ENCODE measurements around the gene CASK. TPM values are rescaled to one million over a fixed set of nuclear protein-coding genes. Genes with fewer than 3 reads are reported as not detected.

Gene CASK
- total RNA-seq, 4 donors from 2014 or later: 46.9 to 123 (median 78.8) TPM

DNA sequence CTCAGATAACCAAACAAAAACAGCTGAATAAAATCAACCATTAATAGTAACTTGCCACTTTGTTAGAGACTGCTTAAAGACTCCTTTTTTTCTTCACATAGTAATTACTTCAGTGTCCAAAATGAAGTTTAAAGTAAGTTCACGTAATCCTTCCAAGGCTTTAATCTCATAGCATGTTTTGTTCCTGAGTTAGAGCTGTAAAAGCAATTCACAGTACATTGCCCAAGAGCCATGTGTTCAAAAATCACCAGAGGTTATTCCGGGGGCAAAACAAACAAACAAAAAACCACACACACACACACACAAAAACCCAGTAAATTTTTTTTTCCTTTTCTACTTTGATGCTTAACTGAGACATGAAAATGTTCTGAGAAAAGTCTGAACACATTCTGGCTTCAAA is 193.3 kb downstream of the CASK start:
- no peak overlapping the region for H3K27ac ChIP-seq
- no peak for DNase-seq
- TF ChIP-seq POLR2A (IDR thresholded peaks at IDR 0.05): no peak
- TF ChIP-seq, protein P1, sequence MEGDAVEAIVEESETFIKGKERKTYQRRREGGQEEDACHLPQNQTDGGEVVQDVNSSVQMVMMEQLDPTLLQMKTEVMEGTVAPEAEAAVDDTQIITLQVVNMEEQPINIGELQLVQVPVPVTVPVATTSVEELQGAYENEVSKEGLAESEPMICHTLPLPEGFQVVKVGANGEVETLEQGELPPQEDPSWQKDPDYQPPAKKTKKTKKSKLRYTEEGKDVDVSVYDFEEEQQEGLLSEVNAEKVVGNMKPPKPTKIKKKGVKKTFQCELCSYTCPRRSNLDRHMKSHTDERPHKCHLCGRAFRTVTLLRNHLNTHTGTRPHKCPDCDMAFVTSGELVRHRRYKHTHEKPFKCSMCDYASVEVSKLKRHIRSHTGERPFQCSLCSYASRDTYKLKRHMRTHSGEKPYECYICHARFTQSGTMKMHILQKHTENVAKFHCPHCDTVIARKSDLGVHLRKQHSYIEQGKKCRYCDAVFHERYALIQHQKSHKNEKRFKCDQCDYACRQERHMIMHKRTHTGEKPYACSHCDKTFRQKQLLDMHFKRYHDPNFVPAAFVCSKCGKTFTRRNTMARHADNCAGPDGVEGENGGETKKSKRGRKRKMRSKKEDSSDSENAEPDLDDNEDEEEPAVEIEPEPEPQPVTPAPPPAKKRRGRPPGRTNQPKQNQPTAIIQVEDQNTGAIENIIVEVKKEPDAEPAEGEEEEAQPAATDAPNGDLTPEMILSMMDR (IDR thresholded peaks at IDR 0.05): no peak
- H3K36me3 ChIP-seq: no peaks in the 10 kb centered on the region
- H3K9me3 ChIP-seq: no peaks in the 10 kb centered on the region
- H3K27me3 ChIP-seq: no peaks in the 10 kb centered on the region
- H3K4me1 ChIP-seq: peaks cover 0 to 5% (median 0%) of the 10 kb centered on the region in 4 donors
- no peak overlapping the region for H3K4me3 ChIP-seq

DNA sequence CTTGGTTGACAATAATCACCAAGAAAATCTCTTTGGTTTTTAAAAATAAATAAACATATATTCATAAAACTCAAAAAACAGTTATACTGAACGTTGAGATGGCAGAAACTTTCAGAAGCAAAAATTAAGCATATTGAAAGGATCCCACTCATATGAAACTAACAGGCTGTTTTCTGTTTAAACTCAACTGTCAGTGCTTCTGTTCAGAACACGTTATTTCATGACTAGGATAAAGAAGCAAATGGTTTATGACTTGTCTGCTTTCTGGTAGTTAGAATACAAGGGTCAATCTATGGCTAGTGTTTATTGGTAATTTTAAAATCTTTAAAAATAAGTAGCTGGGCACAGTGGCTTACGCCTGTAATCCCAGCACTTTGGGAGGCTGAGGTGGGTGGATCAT is 195.2 kb downstream of the CASK start:
- Histone ChIP-seq H3K27ac (no peak overlapping the region), H3K4me1 (no peaks in the 10 kb centered on the region), H3K9me3 (no peaks in the 10 kb centered on the region), H3K36me3 (no peaks in the 10 kb centered on the region), H3K27me3 (no peaks in the 10 kb centered on the region), H3K4me3 (no peak overlapping the region)
- no peak for DNase-seq
- no peak for TF ChIP-seq POLR2A (IDR thresholded peaks at IDR 0.05)
- TF ChIP-seq, protein P1 (IDR thresholded peaks at IDR 0.05): no peak

DNA sequence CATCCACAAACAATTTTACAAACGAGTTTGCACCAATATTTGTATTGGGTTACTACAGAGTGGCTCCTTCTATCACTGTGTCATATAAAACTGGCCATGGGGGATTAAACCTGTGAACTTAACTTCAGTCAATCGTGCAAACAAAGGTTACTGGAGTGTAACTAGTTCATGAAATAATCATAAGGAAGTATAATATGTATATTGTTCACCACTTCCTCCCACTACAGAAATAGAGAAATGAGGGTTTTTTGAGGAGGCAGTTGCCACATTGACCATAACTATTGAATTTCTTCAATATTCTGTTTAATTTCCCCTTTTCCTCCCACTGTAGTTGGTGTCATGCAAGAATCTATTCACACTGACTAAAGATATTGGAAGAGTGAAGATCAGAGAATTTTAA is 199.5 kb downstream of the CASK start, which contains the start of gene GPR82:
Gene GPR82, plus strand, starts transcription at position 356 of the 400 bp plus-strand sequence. CDS start 2,846 bp downstream, outside the sequence.
- TF ChIP-seq, protein P1 (IDR thresholded peaks at IDR 0.05): no peak
- TF ChIP-seq POLR2A (IDR thresholded peaks at IDR 0.05): no peak
- no peaks in the 10 kb centered on the region for H3K4me1 ChIP-seq
- no peak within 1 kb of the TSS for H3K27ac ChIP-seq
- H3K27me3 ChIP-seq: no peaks in the 10 kb centered on the region
- H3K9me3 ChIP-seq: no peaks in the 10 kb centered on the region
- no peaks in the 10 kb centered on the region for H3K36me3 ChIP-seq
- DNase-seq: no peak
- H3K4me3 ChIP-seq: no peak within 1 kb of the TSS

DNA sequence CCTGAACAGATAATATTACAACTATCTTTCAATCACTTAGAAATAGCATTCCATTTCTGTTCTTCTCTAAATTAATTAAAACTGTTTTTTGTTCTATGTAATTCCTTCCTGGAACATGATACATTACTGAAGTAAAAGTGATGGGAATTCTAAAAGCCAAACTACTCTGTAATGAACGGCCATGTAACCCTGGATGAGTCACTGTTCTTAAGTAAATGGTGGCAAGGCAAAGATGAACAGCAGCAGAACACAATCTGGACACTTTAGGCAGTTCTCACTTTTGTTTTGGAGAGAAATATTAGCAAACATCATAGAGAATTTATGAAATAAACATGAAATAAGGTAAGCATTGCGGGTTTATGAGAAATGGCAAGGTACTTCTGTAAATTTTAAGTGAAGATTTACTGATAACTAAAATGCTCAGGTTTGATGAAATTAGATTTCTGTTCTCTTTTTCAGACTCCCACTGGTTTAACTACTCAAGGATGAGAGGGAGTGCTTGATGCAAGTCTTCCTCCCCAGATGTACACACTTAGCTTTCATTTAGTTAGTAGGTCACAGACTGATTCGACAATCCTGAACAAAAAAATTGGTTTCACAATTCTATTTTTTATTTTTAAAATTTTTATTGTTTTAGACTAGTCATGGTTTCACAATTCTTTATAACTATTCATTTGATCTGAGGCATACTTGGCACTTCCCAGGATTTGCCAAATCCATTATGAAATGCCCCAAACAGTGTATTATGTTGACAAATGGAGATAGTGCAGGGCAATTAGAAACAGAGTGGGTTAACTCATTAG is 200.3 kb downstream of the CASK start:
- no peak overlapping the region for H3K4me3 ChIP-seq
- no peak for TF ChIP-seq POLR2A (IDR thresholded peaks at IDR 0.05)
- TF ChIP-seq, protein P1 (IDR thresholded peaks at IDR 0.05): no peak

DNA sequence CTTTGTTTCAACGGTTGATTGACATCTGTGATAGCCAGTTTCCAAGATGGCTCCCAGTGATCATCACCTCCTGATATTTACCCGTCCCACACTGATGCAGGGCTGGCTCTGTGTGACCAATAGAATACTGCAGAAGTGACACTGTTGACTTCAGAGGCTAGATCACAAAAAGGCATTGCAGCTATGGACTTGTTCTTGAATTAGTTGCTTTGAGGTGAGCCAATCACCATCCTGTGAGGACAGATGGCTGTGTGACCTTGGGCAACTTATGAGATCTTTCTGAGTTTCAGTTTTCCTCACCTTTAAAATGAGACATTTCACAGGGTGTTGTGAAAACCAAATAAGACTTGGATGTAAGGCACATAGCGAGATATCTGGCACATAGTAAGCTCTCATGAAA is 201.1 kb downstream of the CASK start:
- H3K9me3 ChIP-seq: no peaks in the 10 kb centered on the region

More for the DNA sequence above, 200.3 kb downstream of the CASK start:
- no peak for DNase-seq
- Histone ChIP-seq H3K27me3 (no peaks in the 10 kb centered on the region), H3K9me3 (no peaks in the 10 kb centered on the region), H3K36me3 (no peaks in the 10 kb centered on the region), H3K4me1 (no peaks in the 10 kb centered on the region), H3K27ac (no peak overlapping the region)

More for the DNA sequence above, 201.1 kb downstream of the CASK start:
- Histone ChIP-seq H3K27me3 (no peaks in the 10 kb centered on the region), H3K36me3 (no peaks in the 10 kb centered on the region), H3K4me3 (no peak overlapping the region), H3K4me1 (no peaks in the 10 kb centered on the region), H3K27ac (no peak overlapping the region)
- DNase-seq: no peak
- TF ChIP-seq POLR2A (IDR thresholded peaks at IDR 0.05): no peak
- TF ChIP-seq, protein P1 (IDR thresholded peaks at IDR 0.05): no peak

Measured in Peyer's patch (tissue), 4 donors.